Uterus (tissue), 4 donors: ENCODE data around the gene LTBP4. TPM values are rescaled to one million over a fixed set of nuclear protein-coding genes. Genes with fewer than 3 reads are reported as not detected.
"Not testable (repeated sequence)": the region's sequence is repeated elsewhere in the genome, so short reads cannot be mapped to it uniquely, and the experiment has no call there.

Experiments
- DNase-seq, 2 donors: peaks; one replicate each; pipeline ENCODE4 v3.0.0-alpha.2; 2019 to 2020
- H3K27ac ChIP-seq, 2 donors: fragments of 200-600 bp; sonication (generic); 1 replicate in 1 of 2; 2 replicates in 1 of 2; pipeline ENCODE4 v1.5.1; 2016 to 2018
- H3K27me3 ChIP-seq, 2 donors: fragments of 200-600 bp; sonication (generic); one replicate each; pipeline ENCODE4 v1.5.1; 2018 to 2019; ENCODE audit warnings: control low read depth in 1 of 2
- H3K36me3 ChIP-seq, 2 donors: fragments of 200-600 bp; sonication (generic); one replicate each; pipeline ENCODE4 v1.5.1; 2019; ENCODE audit warnings: control low read depth in 1 of 2
- H3K4me1 ChIP-seq, 2 donors: fragments of 200-600 bp; sonication (generic); one replicate each; pipeline ENCODE4 v1.5.1; 2018 to 2019; ENCODE audit warnings: control low read depth in 1 of 2
- H3K4me3 ChIP-seq, 2 donors: fragments of 200-600 bp; sonication (generic); 1 replicate in 1 of 2; 2 replicates in 1 of 2; pipeline ENCODE4 v1.5.1; 2018 to 2019; ENCODE audit warnings: mild to moderate bottlenecking in 1 of 2
- H3K9me3 ChIP-seq, 2 donors: fragments of 200-600 bp; sonication (generic); one replicate each; pipeline ENCODE4 v1.5.1; 2019; ENCODE audit warnings: control low read depth in 1 of 2
- POLR2A ChIP-seq, 2 donors: fragments of 450-650 bp; IDR thresholded peaks; one replicate each; pipeline ENCODE4 v1.6.1; 2016; ENCODE audit warnings: antibody characterized with exemption in 2 of 2, mild to moderate bottlenecking in 1 of 2, moderate library complexity in 1 of 2
- intact Hi-C: fragments of 100-400 bp; cut with DNase I; formaldehyde crosslinking; loops from one replicate; pipeline ENCODE4 v1.15.1; 2023; ENCODE audit warnings: low total_unique reads
- total RNA-seq, 4 donors: library from RNA; depleted of rRNA in 3 of 4; stranded (reverse); fragments of >200 nt in 3 of 4; gene quantifications; one replicate each; pipeline versions ENCODE4 v1.1.0 to v1.2.4, GENCODE V29; 2014 to 2023
- TF ChIP-seq, protein P1 (sequence below), 4 experiments: fragments of 200-600 bp in 2 of 4; fragments of 450-650 bp in 2 of 4; sonication (generic) in 2 of 4; IDR thresholded peaks; one replicate each; pipeline ENCODE4 v1.5.1; 2016 to 2019; ENCODE audit warnings: antibody characterized with exemption in 4 of 4, mild to moderate bottlenecking in 2 of 4, moderate library complexity in 1 of 4
- donor health status: DM: yes; HTN: yes; CAD: no.

The LTBP4 gene
- total RNA-seq, 4 donors from 2014 or later = 163 to 1,000 (median 501) TPM

DNA sequence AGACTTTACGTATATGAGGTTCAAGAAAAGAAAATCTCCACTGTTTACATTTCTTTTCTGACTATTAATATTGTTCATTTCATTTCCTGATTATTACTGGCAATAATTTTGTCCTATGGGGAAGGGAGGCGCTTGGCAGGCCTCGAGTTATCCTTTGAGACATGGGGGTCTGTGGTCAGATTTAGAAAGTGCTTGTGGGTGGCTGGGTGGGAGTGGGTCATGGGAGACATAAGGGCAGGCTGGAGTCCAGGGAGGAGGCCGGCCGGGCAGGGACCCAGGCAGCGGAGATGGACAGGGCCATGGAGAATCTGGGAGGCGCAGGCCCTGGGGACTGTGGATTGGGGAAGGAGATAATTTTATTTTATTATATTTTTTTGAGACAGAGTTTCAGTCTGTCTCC, 40.1 kb downstream of the LTBP4 start:
- Histone ChIP-seq H3K4me3 (no peak overlapping the region), H3K36me3 (no peaks in the 10 kb centered on the region), H3K9me3 (no peaks in the 10 kb centered on the region), H3K27ac (peak overlapping the region; percentile 75 to 92), H3K4me1 (peaks cover 7% of the 10 kb centered on the region in 2 donors), H3K27me3 (no peaks in the 10 kb centered on the region)
- intact Hi-C loops = no loop called here
- TF ChIP-seq, protein P1, sequence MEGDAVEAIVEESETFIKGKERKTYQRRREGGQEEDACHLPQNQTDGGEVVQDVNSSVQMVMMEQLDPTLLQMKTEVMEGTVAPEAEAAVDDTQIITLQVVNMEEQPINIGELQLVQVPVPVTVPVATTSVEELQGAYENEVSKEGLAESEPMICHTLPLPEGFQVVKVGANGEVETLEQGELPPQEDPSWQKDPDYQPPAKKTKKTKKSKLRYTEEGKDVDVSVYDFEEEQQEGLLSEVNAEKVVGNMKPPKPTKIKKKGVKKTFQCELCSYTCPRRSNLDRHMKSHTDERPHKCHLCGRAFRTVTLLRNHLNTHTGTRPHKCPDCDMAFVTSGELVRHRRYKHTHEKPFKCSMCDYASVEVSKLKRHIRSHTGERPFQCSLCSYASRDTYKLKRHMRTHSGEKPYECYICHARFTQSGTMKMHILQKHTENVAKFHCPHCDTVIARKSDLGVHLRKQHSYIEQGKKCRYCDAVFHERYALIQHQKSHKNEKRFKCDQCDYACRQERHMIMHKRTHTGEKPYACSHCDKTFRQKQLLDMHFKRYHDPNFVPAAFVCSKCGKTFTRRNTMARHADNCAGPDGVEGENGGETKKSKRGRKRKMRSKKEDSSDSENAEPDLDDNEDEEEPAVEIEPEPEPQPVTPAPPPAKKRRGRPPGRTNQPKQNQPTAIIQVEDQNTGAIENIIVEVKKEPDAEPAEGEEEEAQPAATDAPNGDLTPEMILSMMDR (IDR thresholded peaks at IDR 0.05) = no peak
- no peak for TF ChIP-seq POLR2A (IDR thresholded peaks at IDR 0.05)
- DNase-seq = peak in 1 of 2 donors; percentile 37

DNA sequence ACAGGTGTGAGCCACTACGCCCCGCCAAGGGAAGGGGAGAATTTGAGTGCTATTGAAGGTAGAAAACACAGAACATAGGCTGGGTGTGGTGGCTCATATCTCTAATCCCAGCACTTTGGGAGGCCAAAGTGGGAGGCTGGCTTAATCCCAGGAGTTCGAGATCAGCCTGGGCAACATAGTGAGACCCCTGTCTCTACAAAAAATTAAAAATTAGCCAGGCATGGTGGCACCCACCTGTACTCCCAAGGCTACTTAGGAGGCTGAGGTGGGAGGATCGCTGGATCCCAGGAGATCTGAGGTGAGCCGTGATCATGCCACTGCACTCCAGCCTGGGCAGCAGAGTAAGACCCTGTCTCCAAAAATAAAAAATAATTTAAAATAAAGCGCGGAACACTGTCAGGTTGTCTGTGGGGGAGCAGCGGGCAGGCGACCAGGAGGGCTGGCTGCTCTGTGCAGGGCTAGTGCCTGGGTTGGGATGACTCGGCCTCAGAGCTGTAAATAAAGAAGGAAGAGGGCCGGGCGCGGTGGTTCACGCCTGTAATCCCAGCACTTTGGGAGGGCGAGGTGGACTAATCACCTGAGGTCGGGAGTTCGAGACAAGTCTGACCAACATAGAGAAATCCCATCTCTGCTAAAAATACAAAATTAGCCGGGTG, 41.0 kb downstream of the LTBP4 start:
- intact Hi-C loops = no loop called here
- H3K27ac ChIP-seq = peak overlapping the region; percentile 75 to 92

DNA sequence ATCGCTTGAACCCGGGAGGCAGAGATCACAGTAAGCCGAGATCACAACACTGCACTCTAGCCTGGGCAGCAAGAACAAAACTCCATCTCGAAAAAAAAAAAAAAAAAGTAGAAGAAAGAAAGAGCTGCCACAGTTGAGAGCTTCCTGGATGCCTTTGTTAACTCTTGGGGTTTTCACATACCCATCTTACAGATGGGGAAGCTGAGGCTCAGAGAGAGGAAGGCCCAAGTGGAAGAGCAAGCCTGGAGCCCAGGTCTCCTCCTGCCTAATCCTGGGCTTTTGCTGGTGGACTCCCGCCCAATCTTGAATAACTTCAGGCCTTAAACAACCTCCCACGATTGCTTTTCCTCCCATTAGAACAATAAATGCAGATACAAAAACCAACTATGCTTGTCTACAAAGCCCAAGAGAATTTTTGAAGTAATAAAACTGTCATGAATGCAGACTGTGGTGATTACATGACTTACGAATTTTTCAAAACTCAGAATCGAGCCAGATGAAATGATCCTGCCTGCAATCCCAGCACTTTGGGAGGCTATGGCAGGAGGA, 41.7 kb downstream of the LTBP4 start:
- no peak overlapping the region for H3K4me3 ChIP-seq
- H3K27ac ChIP-seq = peak overlapping the region; percentile 75 to 92
- DNase-seq = no peak
- H3K4me1 ChIP-seq = peaks cover 7 to 12% of the 10 kb centered on the region in 2 donors
- no peak for TF ChIP-seq POLR2A (IDR thresholded peaks at IDR 0.05)
- TF ChIP-seq, protein P1 (IDR thresholded peaks at IDR 0.05) = no peak
- no peaks in the 10 kb centered on the region for H3K27me3 ChIP-seq
- intact Hi-C loops = no loop called here
- H3K9me3 ChIP-seq = no peaks in the 10 kb centered on the region
- H3K36me3 ChIP-seq = no peaks in the 10 kb centered on the region

More for the DNA sequence above, 41.0 kb downstream of the LTBP4 start:
- Histone ChIP-seq H3K36me3 (no peaks in the 10 kb centered on the region), H3K4me1 (peaks cover 7 to 12% of the 10 kb centered on the region in 2 donors), H3K9me3 (no peaks in the 10 kb centered on the region), H3K27me3 (no peaks in the 10 kb centered on the region), H3K4me3 (no peak overlapping the region)
- no peak for DNase-seq
- no peak for TF ChIP-seq POLR2A (IDR thresholded peaks at IDR 0.05)
- TF ChIP-seq, protein P1 (IDR thresholded peaks at IDR 0.05) = no peak

DNA sequence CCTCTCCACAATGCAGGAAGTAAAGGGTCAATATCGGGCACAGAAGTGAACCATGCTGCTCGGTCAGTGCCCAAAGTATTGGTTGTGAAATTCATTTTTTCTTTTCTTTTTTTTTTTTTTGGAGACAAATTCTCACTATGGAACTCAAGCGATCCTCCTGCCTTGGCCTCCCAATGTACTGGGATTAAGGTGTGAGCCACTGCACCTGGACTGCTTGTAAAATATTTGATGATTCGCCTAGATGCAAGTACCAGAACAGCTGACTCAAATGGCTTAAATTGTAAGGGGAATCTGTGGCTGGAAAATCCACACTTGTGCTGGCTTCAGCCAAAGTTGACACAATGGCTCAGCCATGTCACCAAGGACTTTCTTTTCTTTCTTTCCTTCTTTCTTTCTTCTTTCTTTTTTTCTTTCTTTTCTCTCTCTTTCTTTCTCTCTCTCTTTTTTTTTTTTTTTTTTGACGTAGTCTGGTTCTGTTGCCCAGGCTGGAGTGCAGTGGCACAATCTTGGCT, 45.6 kb downstream of the LTBP4 start:
- Histone ChIP-seq H3K27ac (peak overlapping the region; percentile 88 to 92), H3K9me3 (no peaks in the 10 kb centered on the region), H3K4me1 (peaks cover 7 to 12% of the 10 kb centered on the region in 2 donors), H3K4me3 (no peak overlapping the region), H3K36me3 (no peaks in the 10 kb centered on the region), H3K27me3 (no peaks in the 10 kb centered on the region)
- no peak for DNase-seq
- no peak for TF ChIP-seq POLR2A (IDR thresholded peaks at IDR 0.05)
- TF ChIP-seq, protein P1 (IDR thresholded peaks at IDR 0.05) = no peak
- intact Hi-C loops = no loop called here

DNA sequence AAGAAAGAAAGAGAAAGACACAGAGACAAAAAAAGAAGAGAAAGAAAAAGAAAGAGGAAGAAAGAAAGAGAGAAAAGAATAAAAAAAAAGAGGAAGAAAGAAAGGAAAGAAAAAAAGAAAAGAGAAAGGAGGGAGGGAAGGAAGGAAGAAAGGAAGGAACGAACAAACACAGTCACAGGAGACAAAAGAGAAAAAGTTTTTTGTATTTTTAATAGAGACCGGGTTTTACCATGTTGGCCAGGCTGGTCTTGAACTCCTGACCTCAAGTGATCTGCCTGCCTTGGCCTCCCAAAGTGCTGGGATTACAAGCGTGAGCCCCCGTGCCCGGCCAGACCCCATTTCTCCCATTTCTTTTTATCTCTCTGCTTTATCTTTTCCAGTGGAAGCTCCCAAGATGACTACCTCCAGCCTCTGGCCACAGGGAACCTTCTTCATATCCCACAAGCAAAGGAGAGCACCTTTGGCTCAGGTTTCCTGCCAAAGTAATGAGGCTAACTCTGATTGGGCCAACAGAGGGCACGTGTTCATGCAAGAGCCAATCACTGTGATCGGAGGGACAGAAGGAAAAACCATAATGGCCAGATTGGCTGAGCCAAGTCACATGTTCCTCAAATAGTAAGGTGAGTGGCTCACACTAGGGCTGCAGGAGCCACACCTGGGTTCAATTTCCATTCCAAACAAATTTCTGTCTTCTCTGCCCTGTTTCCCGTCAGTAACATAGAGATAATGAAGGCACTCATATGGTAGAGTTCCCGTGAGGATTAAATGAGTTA, 48.9 kb downstream of the LTBP4 start:
- intact Hi-C loops, H3K27me3 ChIP-seq, H3K4me3 ChIP-seq, DNase-seq, H3K4me1 ChIP-seq, H3K36me3 ChIP-seq, H3K9me3 ChIP-seq: not testable (repeated sequence)
- peak overlapping the region; percentile 28 to 74 for H3K27ac ChIP-seq
